Islet of Langerhans (tissue), 1 donor: Measurements from ENCODE around the gene AIFM3.

ENCODE experiments used
- FAIRE-seq: peaks from one replicate; lab custom pipeline; 2011; peaks lifted over from hg19 to GRCh38; lab: Jason Lieb, UNC

AIFM3 gene

GRCh38 chr22:20976291-20976877 is 9.3 kb downstream of the AIFM3 start:
- no peak for FAIRE-seq

- FAIRE-seq: no peak
These were observed 10.0 kb downstream of the AIFM3 start for GRCh38 chr22:20977019-20977418.

DNA sequence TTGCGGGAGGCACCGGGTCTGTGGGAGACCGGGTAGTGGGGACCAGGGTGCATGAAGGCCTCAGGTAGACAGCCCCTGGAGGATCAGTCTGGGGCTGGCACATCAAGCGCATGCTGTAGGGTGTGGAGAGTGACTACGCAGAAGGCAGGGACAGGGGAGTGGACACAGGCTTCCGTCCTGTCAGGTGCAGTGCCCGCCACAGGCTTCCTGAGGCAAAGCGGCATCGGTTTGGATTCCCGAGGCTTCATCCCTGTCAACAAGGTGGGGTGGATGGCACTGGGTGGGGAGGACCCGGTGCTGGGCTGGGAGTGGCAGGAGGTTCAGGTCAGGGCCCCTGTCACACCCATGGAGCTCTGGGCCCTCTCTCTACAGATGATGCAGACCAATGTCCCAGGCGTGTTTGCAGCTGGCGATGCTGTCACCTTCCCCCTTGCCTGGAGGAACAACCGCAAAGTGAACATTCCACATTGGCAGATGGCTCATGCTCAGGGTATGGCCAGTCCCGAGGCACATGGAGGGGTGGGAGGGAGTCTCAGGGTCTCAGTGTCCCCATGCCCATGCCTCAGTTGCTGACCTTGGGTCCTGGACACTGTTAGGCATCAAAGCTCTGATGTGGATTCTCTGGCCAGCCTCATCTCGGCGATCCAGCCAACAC is 10.6 kb downstream of the AIFM3 start:
- no peak for FAIRE-seq

DNA sequence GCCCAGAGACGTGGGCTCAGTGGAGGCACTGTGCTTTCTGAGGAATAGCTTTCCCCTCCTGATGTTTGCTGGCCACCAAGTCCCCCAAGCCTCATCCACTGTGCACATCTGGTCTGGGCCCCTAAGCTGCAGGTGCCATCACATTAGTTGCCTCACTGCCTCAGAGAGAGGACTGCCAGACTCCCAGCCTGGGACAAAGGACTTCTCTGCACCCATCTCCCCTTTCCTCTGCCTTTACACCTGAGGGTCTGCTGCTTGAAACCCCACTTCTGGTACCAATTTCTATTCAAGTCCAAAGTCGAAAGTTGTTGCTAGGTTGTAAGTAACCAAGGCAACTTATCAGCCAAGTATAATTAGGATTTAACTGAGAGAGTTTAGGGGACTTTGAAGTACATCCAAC is 11.4 kb downstream of the AIFM3 start:
- FAIRE-seq: no peak

GRCh38 chr22:20979243-20979809 is 12.3 kb downstream of the AIFM3 start:
- FAIRE-seq: no peak

DNA sequence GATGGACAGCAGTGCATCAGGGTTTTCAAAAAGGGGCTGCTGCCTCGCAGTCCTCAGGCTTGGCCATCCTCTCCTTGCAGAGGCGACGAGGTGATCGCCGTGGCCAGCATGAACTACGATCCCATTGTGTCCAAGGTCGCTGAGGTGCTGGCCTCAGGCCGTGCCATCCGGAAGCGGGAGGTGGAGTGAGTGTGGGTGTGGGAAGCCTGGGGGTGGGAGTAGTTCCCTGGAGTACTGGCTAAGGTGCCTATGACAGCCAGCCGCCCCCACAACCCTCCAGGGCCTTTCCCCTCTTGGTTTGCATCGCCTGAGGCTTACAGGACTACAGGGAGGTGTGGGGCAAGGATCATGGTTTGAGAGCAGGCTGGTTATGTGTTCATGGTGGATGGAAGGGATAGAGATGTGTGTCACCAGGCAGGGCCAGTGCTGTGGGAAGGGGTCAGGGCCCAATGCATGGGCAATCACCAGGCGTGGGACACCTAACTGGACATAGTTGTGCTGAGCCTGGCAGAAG is 12.9 kb downstream of the AIFM3 start:
- no peak for FAIRE-seq

- no peak for FAIRE-seq
These were observed 13.5 kb downstream of the AIFM3 start for GRCh38 chr22:20980523-20980922.

DNA sequence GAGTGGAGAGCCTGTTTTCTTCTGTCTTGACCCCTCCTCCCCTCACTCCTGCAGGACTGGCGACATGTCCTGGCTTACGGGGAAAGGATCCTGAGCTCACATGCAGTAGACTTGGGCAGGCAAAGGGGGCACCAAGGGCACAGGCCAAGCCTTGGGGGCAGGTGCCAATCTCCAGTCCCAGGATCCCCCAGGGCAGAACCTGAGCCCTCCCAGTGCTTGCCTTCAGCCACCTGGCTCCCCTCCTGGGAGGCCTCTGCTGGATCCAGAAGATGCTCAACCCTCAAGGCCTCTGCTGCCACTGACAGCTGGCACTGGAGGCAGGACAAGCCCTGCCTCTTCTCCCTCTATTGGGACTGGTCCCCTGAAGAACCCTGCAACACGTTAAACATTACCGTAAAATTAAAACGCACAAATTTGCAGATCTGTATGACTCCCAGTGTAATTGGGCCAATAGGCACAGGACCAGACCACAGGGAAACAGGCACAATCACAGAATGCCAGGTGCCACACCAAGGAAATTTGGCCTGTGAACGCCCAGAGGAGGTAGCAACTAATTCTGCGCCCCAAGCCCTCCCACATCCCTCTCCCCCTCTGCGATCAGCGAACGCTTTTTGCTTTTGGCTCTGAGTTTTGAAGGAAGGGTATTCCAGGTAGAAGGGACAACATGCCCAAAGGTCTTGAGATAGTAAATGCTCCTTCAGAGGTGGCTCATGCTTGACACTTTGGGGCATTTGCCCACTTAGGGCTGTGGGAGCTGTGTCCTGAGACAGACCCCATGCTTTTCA is 14.1 kb downstream of the AIFM3 start:
- FAIRE-seq: no peak

GRCh38 chr22:20981787-20982562 is 14.9 kb downstream of the AIFM3 start, which contains the start of gene LZTR1:
TSS of gene LZTR1 (plus strand) at chr22:20982297. CDS start at chr22:20982372, 75 bp downstream.
- FAIRE-seq: no peak

GRCh38 chr22:20982563-20982882 is 15.5 kb downstream of the AIFM3 start:
- FAIRE-seq: no peak

DNA sequence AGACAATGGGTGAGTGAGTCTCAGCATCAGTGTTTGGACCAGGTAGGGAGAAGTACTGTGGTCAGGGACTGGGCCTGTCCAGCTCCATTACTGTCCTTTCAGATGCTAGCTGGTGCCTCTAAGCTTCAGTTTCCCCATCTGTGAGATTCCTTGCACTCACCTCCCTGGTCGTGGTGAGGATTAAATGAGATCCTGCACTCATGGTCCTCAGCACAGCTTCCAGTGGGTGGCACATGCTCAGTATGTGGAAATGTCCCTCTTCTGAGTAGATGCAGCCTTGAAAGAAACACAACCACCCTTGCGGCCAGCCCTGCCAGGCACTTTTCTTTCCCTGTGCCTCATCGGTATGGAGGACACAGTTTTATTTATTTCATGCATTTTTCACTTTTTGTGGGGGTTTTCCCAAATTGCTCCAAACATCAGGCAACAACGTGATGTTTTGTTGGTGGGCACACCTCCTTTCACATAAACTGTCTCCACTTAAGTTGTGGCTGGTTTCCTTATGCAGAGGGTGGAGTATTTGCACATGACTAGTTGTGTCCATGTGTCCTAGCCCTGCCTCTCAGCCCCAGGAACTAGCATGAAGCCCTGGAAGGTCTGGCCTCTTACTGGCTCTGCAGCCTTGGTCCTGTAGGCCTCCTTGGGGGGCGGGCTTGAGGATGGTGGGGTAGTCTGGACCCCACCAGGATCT is 16.2 kb downstream of the AIFM3 start:
- no peak for FAIRE-seq

- FAIRE-seq: no peak
These were observed 18.7 kb downstream of the AIFM3 start for GRCh38 chr22:20985720-20986119.

GRCh38 chr22:20986365-20986764 is 19.3 kb downstream of the AIFM3 start:
- no peak for FAIRE-seq

- FAIRE-seq: no peak
These were observed 20.3 kb downstream of the AIFM3 start for GRCh38 chr22:20987375-20987774.

DNA sequence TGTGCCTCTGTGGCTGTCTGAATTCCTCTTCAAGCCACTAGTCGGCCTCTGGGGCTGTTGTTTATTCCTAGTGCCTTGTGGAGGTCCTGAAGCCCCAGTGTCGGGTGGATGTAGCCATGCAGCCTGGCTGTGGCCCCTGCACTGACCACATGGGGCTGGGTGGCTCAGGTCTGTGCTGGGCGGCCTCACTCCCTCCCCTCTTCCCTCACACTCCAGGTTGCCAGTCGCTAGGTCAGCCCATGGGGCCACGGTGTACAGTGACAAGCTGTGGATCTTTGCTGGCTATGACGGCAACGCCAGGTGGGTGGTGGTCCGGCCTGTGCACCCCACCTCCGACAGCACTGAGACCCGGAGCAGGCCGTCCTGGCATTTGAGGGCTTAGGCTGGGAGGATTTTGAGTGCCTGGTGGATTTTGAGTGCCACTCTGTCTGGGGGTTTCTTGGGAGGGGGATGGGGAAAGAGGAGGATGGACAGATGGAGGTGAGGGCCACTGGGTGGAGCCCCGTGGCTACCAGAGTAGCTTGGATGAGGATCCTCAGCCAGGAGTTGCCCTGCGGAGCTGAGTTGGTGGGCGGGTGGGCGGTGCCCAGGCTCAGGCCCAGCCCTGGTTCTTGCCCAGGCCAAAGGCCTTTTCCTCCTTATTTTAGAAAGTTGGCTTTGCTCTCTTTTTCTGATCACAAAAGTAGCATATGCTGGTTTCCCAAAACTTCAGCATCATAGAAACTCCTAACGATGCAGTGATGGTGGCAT is 21.7 kb downstream of the AIFM3 start:
- FAIRE-seq: no peak

- no peak for FAIRE-seq
These were observed 22.5 kb downstream of the AIFM3 start for GRCh38 chr22:20989323-20990138.

- no peak for FAIRE-seq
These were observed 23.4 kb downstream of the AIFM3 start for GRCh38 chr22:20990184-20991180.

GRCh38 chr22:20991252-20992055 is 24.4 kb downstream of the AIFM3 start:
- FAIRE-seq: no peak
